Measurements from ENCODE around the gene CNBP.
A peak's percentile ranks its signal among the peaks of the same experiment; 100 is the strongest.

Gene CNBP

DNA sequence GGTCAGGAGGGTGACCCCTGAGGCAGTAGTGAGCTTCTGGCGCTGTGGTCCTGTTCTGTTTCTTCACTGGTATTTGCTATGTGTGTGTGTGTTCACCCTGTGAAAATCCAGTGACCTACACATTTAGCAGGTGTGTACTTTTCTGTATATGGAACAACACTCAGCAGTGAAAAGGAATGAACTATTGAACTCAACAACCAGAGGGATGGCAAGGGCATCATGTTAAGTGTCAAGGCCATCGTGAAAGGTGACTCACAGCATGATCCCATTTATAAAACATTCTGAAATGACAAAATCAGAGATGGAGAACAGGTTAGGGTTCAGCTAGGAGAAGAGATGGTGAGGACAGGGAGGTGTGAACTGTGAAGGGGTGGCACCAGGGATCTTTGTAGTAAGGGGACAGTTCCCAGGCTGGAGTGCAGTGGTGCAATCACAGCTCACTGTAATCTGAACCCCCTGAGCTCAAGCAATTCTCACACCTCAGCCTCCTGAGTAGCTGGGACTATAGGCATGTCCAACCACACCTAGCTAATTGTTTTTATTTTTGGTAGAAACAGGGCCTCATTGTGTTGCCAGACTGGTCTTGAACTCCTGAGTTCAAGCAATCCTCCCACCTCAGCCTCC, 52.1 kb downstream of the CNBP start:
- DNase-seq (ENCODE audit: low read depth in 2 of 2), result no peak

DNA sequence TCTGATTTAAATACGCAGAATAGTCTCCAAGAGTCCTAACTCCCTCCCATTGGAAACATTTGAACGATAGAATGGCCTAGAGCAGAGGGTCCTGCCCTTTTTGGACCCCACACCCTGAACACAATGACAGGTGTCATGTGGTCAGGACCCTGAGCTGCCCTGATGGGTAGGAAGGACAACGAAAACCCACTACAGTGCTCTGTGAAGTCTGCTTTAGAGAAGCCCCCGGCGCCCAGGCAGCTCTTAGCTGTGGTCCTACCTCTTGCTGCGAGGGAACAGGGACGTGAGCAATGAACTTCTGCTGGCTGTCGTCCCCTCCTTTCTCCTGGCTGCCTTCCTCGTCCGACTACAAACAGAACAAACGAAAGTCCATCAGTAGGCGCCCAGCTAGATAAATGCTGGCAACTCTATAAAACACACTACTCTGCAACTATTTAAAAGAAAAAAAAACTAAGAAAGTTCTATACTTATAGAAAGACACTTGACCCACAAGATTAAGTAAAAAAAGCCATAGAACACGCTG, 53.3 kb downstream of the CNBP start:
- no peak for DNase-seq (ENCODE audit: low read depth in 2 of 2)

DNA sequence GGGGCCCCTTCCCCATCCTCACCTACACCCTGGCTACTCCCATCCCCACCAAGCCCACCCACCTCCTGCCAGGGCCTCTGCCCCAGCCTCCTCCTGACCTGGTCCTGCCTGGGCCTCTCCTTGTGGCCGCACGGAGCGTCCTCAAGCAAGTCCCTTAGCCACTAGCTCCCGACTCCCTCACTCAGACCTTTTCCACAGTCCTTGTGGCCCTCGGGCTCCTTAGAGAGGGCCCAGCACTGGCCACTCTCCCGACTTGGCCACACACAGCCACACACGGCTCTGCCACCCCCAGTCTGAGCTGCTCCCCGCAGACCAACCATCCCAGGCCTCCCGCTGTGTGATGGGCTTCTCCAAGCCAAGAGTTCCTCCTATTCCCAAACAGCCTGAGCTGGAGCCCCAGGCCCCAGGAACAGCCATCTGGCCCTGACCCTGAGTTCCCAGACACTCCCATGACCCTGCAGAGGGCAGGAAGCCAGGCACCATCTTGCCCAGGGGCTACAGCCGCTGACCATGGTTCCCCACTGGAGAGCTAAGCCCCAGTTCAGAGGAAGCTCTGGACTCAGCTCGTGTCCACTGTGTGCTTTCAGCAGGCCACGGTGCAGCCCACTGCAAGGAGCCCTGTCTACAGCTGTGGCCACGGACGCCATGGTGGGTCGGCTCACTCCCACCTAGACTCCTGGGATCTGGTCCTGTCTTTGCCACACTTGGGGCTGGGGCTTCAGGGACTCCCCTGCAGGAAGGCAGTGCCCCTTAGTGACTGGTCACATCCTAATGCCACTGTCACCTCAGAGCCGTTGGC, 55.1 kb downstream of the CNBP start:
- no peak for DNase-seq (ENCODE audit: low read depth in 2 of 2)

DNA sequence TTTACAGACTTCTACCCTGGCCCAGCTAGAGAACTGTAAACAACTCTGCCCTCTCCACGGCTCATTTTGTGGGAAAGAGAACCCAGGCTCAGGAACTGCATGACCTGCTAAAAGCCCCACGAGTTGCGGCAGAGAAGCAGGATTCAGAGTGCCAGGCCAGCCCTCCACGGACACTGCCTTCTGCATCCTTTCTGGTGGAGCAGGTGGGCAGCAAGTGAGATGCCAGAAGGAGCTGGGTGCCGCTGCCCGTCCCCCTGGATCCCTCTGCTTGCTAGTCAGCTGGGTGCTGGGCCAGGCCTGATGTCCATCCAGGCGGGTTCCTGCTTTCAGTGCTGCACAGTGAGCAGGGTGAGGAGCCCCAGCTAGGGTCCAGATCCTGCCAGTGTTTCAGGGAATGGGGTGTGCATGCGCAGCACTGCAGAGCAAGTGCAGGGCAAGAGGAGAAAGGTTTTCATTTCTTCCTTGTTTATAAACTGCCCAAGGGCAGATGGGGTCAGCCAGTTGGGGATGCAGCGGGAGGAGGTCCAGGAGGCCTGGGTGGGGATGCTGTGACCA, 56.9 kb downstream of the CNBP start:
- no peak for DNase-seq (ENCODE audit: low read depth in 2 of 2)

DNA sequence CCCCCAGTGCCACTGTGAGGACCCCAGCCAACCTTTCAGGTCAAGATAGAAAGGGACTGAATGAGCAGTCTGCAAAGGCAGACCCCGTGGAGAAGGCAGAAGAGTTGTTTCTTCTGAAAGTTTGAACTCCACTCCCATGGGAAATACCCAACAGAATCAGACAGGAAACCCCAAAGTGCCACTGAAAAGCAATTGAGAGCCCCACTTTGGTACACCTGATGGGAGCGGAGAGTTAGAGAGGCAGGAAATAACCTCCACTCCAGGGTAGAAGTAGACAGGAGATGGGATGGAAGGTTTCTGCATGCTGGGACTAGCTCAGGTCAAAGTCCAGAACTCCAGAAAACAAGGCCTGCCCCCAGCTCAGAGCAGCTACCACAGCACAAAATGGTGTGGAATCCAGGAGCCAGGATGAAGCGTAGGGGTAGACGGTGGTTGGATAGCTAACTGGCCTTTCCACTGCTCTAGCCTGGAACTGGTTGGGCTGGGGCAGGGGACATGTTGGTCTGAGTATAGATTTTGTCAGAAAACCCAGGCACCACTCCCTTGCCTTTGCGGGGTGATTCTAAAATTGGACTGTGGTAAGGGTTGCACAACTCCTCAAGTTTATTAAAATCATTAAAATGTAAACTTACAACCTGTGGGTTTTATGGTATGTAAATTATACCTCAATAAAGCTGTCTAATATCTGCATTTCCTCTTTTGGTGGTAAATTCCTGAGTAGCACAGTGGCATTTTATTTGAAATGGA, 60.2 kb downstream of the CNBP start:
- DNase-seq (ENCODE audit: low read depth in 2 of 2), result no peak

DNA sequence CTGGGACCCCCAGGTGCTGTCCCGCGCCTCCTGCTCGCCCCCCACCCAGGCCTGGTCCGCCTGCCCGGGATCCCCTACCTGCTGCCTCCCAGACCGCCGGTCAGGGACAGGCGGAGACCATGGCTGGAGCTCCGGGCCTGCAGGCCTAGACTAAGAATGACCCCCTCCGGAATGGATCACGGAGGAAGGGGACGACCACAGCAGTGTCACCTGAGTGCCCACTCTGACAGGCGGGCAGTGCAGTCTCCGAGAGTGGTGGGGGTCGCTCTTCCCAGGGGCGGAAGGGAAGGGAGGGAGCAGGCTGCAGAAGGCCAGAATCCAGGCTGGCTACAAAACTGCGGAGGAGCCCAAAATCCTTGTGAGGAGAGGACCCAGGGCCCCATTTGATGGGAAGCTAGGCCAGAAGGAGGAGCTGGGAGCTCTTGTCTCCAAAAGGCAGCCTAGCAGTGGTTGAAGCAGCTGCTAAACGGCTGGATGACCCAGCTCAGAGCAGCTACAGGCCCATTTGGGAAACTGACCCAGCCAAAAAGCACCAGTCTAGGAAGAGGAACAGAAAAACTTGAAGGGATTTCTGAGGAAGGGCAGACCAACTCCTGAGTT, 61.2 kb downstream of the CNBP start:
- DNase-seq (ENCODE audit: low read depth in 2 of 2), result no peak

DNA sequence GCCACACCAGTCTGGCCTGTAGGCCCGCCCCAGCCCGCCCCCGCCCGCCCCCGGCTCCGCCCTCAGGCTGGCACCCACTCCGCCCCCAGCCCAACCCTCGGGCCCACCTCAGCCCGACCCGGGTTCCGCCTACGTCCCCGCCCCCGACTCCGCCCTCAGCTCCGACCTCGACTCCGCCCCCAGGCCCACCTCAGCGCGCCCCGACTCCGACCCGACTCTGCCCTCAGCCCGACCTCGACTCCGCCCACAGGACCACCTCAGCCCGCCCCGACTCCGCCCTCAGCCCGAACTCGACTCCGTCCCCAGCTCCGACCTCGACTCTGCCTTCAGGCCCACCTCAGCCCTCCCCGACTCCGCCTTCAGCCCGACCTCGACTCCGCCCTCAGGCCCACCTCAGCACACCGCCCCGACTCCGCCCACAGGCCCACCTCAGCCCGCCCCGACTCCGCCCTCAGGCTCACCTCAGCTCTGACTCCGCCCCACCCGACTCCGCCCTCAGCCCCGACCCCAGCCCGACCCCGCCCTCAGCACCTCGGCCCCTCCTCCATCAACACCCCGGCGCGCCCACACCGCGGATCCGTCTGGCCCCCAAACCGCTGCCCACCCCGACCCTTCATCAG, 61.8 kb downstream of the CNBP start, which contains the start of gene RAB43:
RAB43 (minus strand) TSS at position 13 of the 620 bp plus-strand sequence. CDS start 315 bp downstream, outside the sequence.
- DNase-seq (ENCODE audit: low read depth in 2 of 2), result peak; percentile 80 to 84

DNA sequence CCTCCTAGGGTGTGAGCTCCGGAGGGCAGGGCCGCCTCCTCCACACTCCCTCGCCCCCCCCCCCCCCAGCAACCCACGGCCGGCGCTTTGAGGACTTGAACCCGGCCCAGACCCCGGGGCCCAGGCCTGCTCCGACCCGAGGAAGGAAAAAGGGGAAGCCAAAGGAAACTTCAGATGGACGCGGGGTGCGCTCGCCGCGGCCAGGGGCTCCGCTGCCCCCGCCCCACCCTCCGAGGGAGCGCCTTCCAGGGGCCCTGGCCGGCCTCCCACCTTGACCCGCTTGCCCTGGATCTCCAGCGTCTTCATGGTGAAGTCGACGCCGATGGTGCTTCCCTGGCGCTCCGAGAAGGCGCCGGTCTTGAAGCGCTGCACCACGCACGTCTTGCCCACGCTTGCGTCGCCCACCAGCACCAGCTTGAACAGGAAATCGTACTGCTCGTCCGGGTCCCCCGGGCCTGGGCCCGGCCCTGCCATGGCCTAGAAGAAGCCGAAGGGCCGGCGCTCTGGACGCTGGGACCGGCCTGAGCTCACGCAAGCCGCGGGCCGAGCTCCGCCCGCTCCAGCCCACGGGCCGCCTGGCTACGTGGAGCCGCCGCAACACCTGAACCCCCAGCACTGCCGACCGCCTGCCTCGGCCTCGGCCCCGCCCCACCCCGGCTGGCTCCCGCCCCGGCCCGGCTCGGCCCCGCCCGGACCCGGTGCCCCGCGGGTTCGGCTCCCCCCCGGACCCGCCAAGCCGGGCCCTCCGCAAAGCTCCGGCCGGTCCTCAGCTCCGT, 62.5 kb downstream of the CNBP start:
- DNase-seq (ENCODE audit: low read depth in 2 of 2), result peak in 1 of 2 donors; percentile 61

DNA sequence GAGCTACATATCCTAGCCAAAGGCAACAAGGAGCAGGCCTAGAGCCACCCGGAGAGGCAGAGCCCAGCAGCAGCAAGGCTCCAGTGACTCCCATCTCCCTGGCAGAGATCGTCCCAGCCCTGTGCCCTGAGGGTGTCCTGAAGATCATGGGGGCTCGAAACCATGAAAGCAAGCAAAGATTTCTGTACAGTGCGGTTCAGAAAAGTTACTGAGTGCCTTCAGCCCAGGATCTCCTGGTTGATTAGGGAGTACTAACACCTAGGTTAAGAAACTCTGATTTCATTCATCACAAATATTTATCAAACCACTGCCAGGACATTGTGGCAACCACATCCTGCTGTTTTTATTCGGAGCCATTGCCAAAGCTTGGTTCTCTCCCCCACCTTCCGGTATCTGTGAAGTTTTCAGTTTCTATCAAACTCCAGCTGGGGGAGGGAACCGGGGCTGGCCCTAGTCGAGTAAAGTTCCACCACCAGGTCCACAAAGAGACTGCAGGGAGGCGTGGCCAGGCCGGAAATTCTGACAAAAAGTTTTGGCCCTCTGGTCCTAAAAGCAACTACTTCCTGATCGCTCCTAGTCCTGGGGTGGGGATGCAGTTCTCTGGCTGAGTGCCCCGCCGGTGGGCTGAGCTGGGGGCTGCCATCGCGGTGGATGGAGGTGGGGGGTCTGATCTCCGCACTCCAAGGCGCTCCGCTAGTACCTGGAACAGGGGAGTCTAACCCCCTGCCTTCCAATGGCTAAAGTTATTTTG, 63.3 kb downstream of the CNBP start:
- peak; percentile 83 to 86 for DNase-seq (ENCODE audit: low read depth in 2 of 2)

DNA sequence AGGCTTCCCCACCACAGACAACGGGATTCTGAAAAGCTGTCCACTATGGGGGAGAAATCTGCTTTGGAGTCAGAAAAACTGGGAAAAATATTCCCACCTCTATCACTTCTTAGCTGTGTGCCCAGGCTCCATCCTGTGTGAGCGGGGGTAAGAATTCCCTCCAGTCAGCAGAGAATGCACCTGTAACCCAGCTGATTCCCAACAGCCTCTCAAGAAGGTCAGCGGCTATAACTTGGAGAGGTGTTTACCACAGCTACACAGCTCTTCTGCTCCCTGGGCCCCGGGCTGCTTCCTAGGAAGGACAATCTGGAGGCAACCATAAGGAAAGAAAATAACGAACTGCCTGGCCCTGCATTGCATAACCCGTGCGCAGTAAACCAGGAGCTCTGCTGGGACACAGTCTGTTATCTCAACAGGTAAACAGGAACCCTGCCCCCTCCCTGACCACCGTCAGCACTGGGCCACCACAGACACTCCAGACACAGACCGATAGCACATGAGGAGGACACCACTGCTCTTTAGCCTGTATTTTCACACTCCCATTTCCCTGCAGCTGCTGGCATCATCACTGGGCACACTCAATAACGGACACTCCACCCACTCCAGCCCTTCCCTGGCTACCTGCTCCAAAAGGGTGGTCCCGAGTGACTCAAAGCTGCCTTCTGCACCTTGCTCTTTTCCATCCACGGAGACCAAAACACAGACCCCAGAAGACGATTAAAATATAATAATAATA, 64.2 kb downstream of the CNBP start:
- no peak for DNase-seq (ENCODE audit: low read depth in 2 of 2)

DNA sequence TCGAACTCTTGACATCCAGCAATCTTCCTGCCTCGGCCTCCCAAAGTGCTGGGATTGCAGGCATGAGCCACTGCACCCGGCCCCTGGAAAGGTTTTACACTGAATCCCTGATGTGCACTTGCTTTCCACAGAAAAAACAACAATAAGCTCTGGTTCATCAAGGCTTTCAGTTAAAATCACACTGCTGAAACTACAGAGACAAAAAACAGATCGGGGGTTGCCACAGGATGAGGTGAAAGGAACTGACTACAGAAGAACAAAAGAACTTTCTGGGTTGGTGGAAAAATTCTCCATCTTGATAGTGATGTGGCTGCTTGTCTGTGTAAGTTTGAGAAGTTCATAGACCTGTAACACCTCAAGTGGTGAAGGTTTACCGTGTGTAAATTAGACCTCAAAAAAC, 65.0 kb downstream of the CNBP start:
- DNase-seq (ENCODE audit: low read depth in 2 of 2), result no peak
